Stimulated activated CD4-positive, alpha-beta T cell treated with anti-CD3 and anti-CD28 coated beads, Interleukin-2, amount 100 ng/mL, for 48 hours (primary cell): ENCODE data around the gene SLITRK5.
A peak's percentile ranks its signal among the peaks of the same experiment; 100 is the strongest.

Experiments
- DNase-seq, 2 donors: peaks; one replicate each; pipeline ENCODE4 v3.0.0-alpha.2; 2020

SLITRK5 gene, protein sequence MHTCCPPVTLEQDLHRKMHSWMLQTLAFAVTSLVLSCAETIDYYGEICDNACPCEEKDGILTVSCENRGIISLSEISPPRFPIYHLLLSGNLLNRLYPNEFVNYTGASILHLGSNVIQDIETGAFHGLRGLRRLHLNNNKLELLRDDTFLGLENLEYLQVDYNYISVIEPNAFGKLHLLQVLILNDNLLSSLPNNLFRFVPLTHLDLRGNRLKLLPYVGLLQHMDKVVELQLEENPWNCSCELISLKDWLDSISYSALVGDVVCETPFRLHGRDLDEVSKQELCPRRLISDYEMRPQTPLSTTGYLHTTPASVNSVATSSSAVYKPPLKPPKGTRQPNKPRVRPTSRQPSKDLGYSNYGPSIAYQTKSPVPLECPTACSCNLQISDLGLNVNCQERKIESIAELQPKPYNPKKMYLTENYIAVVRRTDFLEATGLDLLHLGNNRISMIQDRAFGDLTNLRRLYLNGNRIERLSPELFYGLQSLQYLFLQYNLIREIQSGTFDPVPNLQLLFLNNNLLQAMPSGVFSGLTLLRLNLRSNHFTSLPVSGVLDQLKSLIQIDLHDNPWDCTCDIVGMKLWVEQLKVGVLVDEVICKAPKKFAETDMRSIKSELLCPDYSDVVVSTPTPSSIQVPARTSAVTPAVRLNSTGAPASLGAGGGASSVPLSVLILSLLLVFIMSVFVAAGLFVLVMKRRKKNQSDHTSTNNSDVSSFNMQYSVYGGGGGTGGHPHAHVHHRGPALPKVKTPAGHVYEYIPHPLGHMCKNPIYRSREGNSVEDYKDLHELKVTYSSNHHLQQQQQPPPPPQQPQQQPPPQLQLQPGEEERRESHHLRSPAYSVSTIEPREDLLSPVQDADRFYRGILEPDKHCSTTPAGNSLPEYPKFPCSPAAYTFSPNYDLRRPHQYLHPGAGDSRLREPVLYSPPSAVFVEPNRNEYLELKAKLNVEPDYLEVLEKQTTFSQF

DNA sequence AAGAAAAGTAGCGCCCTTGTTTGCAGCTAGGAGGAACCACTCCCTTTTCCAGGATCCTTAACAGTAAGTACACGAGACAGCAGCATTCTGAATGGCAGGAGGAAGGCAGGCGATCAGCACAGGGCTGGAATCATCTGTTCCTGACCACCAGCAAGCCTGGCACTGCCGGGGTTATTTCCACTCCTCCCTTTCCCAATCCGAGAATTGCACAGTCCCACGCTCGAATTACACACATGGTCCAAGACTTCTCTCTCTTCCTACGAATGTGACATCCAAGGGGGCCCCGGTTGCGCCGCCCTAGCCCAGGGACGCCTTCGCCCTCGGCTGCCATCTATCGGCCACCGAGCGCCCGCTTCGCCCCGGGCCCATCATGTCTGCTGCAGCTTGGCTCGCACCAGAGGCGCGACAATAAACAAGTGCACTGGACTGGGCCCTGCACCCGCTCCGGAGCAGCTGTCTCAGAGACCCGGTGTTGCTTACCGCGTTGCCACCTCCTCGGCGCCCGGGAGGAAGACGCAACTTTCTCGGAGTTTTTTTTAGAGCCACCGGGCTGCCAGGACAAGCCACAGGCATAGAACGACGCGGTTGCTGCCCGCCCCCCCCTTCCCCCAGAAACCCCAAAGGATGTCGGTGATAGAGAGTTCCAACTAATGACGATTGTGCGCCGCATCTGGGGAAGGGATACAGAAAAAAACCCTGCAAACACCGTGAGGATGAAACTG, at the start of gene SLITRK5:
Gene SLITRK5, plus strand, starts transcription at position 341 of the 722 bp plus-strand sequence. CDS start 4,018 bp downstream, outside the sequence.
- peak; percentile 56 to 61 for DNase-seq

DNA sequence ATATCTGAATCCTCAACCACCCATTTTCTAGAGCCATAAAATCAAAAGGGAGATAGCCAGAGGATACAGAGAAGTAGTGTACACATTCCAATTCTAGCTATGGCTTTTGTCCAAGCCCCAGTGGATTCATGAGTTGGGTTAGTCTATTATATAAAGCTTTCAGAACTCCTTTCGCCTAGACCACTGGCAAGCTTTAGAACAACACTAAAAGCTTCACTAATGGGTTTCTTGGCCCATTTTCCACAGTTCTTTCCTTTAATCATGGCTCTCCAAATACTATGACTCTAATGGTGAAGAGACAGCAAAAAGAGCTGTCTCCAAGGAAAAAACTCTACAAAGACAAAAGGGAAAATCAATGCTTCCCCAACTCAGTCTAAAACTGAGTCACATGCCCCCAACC, 48.2 kb upstream of the SLITRK5 start:
- no peak for DNase-seq

DNA sequence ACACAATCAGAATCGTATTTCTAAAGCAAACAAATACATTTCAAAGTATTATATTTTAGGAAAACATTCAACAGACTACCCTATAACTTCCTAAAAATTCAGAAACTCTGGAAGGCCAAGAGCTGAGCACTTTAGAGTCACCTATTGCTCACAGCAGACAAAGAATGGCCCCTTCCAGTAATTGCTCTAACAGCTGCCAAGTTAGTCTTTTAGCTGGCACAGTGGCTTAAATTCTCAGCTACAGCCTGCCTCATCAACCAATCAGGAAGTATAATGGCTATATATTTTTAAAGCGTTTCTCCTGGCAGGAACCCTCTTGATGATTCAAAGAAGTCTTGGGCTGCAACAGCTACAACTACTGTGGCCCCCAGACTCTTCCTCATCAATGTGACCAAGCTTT, 14.9 kb upstream of the SLITRK5 start:
- no peak for DNase-seq

DNA sequence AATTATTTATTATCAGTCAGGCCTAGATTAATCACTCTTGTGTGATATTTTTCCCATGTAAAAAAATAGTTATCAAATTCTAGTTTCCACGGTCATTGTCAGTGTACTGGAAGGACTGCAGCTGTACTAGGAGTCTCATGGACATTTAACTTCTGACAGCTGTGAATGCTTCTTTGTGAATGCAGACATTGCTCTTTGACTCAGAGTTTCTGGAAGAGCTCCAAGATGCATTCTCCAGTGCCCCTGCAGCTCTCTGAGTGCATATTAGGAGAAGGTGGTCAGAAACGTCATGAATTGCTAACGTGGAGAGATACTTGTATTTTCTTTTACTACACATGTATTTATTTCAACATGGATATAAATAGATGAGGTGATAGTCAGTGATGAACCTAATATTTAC, 9.7 kb upstream of the SLITRK5 start:
- no peak for DNase-seq

DNA sequence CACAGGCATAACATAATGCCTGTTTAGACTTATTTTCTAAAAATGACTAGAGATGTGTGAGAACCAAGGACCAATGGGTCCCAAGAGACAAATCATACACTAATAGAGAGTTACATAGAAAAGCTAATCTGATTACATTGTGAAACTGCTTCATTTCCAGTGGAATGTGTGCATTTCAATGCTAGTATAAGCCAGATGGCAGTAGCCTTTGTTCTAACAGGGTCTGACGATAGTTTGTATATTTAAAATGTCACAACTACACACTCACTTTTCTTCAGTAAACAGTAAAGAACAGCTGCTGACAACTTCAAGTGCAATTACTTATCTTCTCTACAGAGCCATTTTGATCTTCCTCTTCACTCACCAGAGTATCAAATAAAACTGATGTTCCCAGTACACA, 4.3 kb upstream of the SLITRK5 start:
- DNase-seq: no peak

DNA sequence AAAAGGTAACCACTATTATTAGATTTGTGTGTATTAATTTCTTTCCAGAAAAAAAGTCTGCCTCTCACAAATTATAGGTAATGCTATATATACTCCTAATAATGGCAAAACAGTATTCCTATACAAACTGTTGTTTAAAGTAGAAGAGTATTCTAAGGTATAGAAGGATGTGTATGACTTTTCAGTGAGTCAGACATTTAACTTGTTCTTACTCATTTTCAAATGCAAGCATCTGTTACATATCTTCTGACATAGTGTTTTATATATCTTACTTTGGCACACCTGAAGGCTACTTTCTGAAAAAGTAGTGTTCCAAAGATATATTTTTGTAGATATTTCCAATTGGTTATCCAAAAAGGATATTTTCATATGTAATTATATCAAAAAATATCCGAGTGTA, 3.5 kb upstream of the SLITRK5 start:
- DNase-seq: no peak

DNA sequence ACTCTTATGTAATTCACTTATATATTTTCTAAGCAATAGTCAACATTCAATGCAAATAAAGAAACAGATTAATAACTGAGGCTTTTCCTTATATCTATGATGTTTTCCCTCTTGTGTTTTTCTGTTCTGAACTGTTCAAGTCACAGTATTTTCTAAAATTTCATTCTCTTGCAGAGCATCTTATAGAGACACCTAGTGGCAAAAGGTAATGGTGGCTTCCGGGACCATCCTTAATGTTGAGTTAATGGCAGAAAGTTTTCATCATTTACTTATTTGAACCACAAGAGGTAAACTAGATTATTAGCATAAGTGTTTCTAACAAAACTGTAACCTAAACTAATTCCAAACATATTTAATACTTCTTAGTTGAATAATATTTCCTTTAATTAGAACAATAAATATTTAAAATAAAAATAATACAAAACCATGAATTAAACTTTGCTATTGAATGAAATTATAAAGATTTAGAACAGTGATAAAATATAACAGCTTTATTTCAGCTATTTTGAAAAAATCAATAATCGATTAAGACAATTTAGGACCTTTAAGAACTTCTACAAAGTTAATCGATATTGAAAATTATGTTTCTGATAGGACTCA, 1.7 kb upstream of the SLITRK5 start:
- DNase-seq: no peak

DNA sequence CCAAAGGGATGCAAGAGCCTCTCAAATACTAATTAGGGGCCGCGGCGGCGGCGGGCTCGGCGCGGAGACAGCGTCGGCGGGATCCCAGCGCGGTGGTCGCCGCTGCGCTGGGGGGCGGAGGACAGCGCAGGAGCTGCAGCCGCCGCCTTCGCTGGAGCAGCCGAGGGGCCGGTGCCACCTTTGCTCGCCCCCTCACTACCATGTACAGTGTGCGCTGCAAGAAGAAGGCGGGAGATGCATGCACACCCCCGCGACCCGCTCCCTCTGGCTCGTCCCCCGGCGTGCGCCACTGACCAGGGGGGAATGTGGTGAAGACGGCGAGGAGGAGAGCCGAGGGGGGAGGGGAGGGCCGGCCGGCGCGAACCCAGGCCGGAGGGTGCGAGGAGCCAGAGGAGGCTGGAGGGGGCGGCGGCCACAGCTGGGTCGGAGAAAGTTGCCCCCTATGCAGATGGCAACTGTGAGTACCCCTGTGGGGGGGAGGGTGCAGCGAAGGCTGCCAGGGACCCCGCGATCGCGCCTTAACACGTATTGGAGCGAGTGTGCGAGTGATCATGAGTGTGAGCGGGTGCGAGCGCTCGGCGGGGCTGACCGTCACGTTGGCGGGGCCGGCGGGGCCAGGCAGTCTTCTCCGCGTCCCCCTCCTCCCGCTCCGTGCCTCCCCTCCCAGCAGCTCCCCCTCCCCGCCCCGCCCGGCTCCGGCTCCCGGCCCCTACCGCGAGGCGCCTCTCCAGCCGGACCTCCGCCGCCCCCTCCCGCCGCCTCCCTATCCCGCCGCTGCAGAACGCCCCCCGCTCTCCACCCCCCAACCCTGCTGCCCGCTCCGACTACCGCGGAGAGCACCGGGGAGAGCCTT, 808 bp downstream of the SLITRK5 start:
- no peak for DNase-seq

DNA sequence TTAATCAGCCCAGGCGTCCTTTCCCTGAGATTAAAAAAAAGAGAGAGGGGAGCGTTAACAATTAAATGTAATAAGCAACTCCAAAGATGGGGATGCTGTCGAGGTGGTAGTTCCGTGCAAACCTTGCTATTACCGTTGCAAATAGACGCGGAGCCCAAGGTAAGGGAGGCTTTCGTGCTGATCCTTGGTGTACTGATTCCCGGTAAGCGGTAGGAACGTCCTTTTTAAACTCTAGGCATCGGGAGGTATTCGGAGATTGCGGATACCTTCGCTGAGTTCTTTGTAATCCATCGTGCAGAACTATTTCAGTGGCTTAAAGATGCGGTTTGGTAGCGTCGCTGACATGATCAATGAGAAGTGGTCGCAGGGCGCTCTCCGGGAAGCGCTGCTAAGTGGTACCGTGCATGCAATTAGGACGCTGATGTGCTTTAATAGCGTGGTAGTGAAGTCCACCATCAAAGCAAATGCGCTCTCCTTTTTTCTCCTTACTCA, 3.1 kb downstream of the SLITRK5 start:
- DNase-seq: no peak

DNA sequence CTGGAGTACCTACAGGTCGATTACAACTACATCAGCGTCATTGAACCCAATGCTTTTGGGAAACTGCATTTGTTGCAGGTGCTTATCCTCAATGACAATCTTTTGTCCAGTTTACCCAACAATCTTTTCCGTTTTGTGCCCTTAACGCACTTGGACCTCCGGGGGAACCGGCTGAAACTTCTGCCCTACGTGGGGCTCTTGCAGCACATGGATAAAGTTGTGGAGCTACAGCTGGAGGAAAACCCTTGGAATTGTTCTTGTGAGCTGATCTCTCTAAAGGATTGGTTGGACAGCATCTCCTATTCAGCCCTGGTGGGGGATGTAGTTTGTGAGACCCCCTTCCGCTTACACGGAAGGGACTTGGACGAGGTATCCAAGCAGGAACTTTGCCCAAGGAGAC, 4.7 kb downstream of the SLITRK5 start:
- no peak for DNase-seq

DNA sequence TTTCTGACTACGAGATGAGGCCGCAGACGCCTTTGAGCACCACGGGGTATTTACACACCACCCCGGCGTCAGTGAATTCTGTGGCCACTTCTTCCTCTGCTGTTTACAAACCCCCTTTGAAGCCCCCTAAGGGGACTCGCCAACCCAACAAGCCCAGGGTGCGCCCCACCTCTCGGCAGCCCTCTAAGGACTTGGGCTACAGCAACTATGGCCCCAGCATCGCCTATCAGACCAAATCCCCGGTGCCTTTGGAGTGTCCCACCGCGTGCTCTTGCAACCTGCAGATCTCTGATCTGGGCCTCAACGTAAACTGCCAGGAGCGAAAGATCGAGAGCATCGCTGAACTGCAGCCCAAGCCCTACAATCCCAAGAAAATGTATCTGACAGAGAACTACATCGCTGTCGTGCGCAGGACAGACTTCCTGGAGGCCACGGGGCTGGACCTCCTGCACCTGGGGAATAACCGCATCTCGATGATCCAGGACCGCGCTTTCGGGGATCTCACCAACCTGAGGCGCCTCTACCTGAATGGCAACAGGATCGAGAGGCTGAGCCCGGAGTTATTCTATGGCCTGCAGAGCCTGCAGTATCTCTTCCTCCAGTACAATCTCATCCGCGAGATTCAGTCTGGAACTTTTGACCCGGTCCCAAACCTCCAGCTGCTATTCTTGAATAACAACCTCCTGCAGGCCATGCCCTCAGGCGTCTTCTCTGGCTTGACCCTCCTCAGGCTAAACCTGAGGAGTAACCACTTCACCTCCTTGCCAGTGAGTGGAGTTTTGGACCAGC, 5.3 kb downstream of the SLITRK5 start:
- DNase-seq: no peak

DNA sequence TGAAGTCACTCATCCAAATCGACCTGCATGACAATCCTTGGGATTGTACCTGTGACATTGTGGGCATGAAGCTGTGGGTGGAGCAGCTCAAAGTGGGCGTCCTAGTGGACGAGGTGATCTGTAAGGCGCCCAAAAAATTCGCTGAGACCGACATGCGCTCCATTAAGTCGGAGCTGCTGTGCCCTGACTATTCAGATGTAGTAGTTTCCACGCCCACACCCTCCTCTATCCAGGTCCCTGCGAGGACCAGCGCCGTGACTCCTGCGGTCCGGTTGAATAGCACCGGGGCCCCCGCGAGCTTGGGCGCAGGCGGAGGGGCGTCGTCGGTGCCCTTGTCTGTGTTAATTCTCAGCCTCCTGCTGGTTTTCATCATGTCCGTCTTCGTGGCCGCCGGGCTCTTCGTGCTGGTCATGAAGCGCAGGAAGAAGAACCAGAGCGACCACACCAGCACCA, 5.9 kb downstream of the SLITRK5 start:
- DNase-seq: no peak

DNA sequence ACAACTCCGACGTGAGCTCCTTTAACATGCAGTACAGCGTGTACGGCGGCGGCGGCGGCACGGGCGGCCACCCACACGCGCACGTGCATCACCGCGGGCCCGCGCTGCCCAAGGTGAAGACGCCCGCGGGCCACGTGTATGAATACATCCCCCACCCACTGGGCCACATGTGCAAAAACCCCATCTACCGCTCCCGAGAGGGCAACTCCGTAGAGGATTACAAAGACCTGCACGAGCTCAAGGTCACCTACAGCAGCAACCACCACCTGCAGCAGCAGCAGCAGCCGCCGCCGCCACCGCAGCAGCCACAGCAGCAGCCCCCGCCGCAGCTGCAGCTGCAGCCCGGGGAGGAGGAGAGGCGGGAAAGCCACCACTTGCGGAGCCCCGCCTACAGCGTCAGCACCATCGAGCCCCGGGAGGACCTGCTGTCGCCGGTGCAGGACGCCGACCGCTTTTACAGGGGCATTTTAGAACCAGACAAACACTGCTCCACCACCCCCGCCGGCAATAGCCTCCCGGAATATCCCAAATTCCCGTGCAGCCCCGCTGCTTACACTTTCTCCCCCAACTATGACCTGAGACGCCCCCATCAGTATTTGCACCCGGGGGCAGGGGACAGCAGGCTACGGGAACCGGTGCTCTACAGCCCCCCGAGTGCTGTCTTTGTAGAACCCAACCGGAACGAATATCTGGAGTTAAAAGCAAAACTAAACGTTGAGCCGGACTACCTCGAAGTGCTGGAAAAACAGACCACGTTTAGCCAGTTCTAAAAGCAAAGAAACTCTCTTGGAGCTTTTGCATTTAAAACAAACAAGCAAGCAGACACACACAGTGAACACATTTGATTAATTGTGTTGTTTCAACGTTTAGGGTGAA, 6.6 kb downstream of the SLITRK5 start:
- no peak for DNase-seq

DNA sequence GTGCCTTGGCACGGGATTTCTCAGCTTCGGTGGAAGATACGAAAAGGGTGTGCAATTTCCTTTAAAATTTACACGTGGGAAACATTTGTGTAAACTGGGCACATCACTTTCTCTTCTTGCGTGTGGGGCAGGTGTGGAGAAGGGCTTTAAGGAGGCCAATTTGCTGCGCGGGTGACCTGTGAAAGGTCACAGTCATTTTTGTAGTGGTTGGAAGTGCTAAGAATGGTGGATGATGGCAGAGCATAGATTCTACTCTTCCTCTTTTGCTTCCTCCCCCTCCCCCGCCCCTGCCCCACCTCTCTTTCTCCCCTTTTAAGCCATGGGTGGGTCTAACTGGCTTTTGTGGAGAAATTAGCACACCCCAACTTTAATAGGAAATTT, 7.2 kb downstream of the SLITRK5 start:
- DNase-seq: no peak

DNA sequence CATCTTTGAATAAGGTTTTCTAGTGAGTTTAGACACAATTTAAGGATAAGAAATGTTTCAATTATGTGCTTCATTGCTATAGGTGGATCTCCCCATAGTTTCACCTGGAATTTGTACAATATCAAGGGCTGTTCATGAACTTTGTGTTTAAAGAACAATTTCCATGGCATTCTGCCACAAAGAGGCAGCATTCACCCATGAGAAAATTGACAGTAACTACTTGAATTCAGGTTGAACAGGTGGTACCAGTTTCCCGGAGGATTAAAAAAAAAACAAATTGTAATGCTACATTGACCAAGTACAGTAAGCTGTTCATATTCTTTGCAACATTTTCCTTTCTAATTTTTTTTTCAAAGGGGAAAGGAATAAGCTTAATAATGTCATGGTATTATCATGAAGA, 9.1 kb downstream of the SLITRK5 start:
- DNase-seq: no peak

DNA sequence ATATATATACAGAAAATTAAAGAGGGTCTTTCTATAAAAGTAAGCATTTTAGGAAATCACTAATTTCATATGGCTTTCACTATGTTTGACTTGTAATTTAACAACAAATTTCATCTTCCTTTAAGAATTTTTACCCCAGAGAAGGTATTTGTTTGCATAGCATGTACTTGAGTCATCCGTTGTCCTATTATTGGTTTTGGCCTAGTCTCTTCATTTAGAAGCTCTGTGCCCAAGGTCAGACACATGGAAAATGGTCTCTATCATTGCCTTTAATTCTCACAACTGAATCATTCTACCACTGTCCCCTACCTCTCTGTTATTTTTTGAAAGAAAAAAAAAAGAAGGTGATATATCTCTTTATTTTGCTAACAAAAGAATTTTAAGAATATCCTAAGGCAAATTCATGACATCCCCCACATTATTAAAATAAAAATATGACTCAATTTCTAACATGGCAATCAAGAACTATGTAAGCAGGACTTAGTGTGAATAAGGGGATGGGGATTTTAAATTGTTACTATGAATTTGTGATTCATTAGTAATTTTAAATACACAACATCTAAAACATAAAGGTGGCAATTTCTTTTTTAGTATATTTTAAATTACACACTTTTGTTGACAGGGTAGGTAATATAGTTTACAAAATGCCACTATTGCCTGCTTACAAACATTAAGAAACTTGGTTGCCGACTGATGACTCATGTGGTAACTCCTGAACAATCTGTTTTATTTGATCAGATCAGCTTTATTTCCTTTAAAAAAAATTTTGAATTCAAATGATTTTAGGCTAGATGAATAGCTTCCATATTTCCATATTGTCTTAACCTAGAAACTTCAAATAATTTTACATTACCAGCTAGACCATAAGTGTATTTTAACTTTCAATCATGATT, 13.9 kb downstream of the SLITRK5 start:
- no peak for DNase-seq

DNA sequence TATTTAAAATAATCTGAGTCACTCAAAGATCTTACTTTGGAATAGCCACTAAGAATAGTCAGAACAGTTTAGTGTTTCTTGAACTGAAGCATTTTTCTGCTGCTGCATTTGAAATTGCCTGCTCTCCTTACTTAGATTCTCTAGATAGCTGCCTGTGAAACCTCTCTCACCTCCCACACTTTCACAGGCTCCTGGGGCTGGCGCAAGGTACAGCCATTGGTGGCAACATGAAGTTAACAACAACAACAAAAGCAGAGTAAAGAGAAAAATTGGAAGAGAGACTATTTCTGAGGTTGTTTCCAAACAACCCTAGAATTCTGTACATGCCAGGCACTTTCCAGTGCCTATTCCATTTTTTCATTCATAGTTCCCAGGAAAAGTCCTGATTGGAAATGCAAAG, 25.3 kb downstream of the SLITRK5 start:
- DNase-seq: no peak

DNA sequence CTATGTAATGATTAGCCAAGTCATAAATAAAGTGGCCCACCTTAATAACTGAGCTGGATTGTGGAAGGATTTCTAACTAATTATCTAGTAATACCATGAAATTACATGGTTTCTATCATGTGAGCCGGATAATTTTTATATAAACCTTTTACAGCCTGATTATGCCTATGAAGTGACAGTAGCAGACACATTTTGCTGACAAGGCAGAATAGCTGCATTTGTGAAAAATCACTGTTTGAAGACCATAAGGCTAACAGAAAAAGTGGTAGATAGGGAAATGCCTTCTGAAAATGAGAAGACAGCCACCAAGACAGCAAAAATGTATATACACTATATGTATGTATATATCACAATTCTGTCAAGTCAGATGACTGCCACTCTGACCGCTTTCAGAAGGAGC, 27.1 kb downstream of the SLITRK5 start:
- DNase-seq: no peak

DNA sequence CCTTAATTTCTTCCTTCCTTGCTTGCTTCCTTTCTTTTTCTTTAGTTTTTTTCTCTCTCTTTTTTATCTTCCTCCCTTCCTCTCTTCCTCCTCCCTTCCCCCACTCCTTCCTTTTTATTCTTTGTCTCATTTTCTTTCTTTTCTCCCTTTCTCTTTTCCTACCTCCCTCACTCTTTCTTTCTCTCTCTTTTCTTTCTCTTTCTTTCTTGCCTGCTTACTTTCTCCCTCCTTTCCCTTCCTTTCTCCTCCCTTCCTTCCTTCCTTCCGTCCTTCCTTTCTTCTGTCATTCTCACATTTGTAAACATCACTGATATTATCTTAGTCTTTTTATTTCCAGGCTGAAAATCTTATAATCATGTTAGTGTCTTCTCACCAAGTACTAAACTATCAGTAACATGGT, 38.8 kb downstream of the SLITRK5 start:
- DNase-seq: no peak
